Islet precursor cell (in vitro differentiated cells): ENCODE measurements around the gene EPB41.
"Not testable (repeated sequence)": the region's sequence is repeated elsewhere in the genome, so short reads cannot be mapped to it uniquely, and the experiment has no call there.

Source experiments
- DNase-seq: peaks from one replicate; pipeline ENCODE4 v3.0.0-alpha.2; 2018

Gene EPB41

GRCh38 chr1:28982198-28982597 lies 67.8 kb downstream of the EPB41 start:
- no peak for DNase-seq

- no peak for DNase-seq
Measured at GRCh38 chr1:28983091-28983490, 68.7 kb downstream of the EPB41 start.

GRCh38 chr1:28983509-28984310 lies 69.3 kb downstream of the EPB41 start:
- DNase-seq = peak; percentile 79

GRCh38 chr1:28984311-28984684 lies 69.9 kb downstream of the EPB41 start:
- no peak for DNase-seq

- no peak for DNase-seq
Measured at GRCh38 chr1:28985427-28985826, 71.1 kb downstream of the EPB41 start.

GRCh38 chr1:28986306-28986910 lies 72.0 kb downstream of the EPB41 start:
- no peak for DNase-seq

GRCh38 chr1:29002792-29003191 lies 88.4 kb downstream of the EPB41 start:
- DNase-seq = no peak

GRCh38 chr1:29004288-29004687 lies 89.9 kb downstream of the EPB41 start:
- DNase-seq = no peak

- no peak for DNase-seq
Measured at GRCh38 chr1:29004798-29005197, 90.4 kb downstream of the EPB41 start.

- DNase-seq = no peak
Measured at GRCh38 chr1:29011775-29012174, 97.4 kb downstream of the EPB41 start.

GRCh38 chr1:29017235-29017634 lies 102.9 kb downstream of the EPB41 start:
- no peak for DNase-seq

GRCh38 chr1:29017975-29018712 lies 103.8 kb downstream of the EPB41 start:
- DNase-seq = no peak

- DNase-seq = no peak
Measured at GRCh38 chr1:29022620-29023019, 108.3 kb downstream of the EPB41 start.

GRCh38 chr1:29029667-29030066 lies 115.3 kb downstream of the EPB41 start:
- no peak for DNase-seq

- DNase-seq = no peak
Measured at GRCh38 chr1:29032841-29033240, 118.5 kb downstream of the EPB41 start.

- DNase-seq = no peak
Measured at GRCh38 chr1:29033829-29034466, 119.6 kb downstream of the EPB41 start.

GRCh38 chr1:29043274-29043965 lies 129.1 kb downstream of the EPB41 start:
- no peak for DNase-seq

GRCh38 chr1:29044010-29044409 lies 129.6 kb downstream of the EPB41 start:
- DNase-seq = no peak

- DNase-seq = not testable (repeated sequence)
Measured at GRCh38 chr1:29045663-29046062, 131.3 kb downstream of the EPB41 start.

- no peak for DNase-seq
Measured at GRCh38 chr1:29047142-29047541, 132.8 kb downstream of the EPB41 start.

- no peak for DNase-seq
Measured at GRCh38 chr1:29050166-29050565, 135.8 kb downstream of the EPB41 start.

- DNase-seq = no peak
Measured at GRCh38 chr1:29052100-29052499, 137.7 kb downstream of the EPB41 start.

GRCh38 chr1:29052941-29053340 lies 138.6 kb downstream of the EPB41 start:
- no peak for DNase-seq
